Activated naive CD8-positive, alpha-beta T cell treated with anti-CD3 and anti-CD28 coated beads, Interleukin-2, amount 10 ng/mL, durations not matched to agents 7 days and 5 days (primary cell): ENCODE results near the gene HCRTR2. TPM values are rescaled to one million over a fixed set of nuclear protein-coding genes. Genes with fewer than 3 reads are reported as not detected.

Experiments
- ATAC-seq: fragments of 150-1000 bp; cut with Tn5 transposase; one replicate; pipeline ENCODE4 v1.10.0; 2021; ENCODE audit warnings: low read depth, moderate library complexity
- POLR2A ChIA-PET: fragments of 350-600 bp; sonication (Branson Sonifier 250); formaldehyde crosslinking; loops from one replicate; lab custom pipeline; 2021; ENCODE audit warnings: antibody characterized with exemption; lab: Charles Lee
- DNase-seq: peaks from one replicate; pipeline ENCODE4 v3.0.0; 2021
- H3K27ac Mint-ChIP-seq: one replicate; pipeline ENCODE4 v1.8.0; 2022; ENCODE audit warnings: mild to moderate bottlenecking, mixed read lengths
- H3K27me3 Mint-ChIP-seq: one replicate; pipeline ENCODE4 v1.8.0; 2022; ENCODE audit warnings: mild to moderate bottlenecking, moderate library complexity, mixed read lengths
- H3K36me3 Mint-ChIP-seq: one replicate; pipeline ENCODE4 v1.8.0; 2021; ENCODE audit warnings: mild to moderate bottlenecking, mixed read lengths
- H3K4me1 Mint-ChIP-seq: one replicate; pipeline ENCODE4 v1.8.0; 2021; ENCODE audit warnings: mixed read lengths
- H3K4me3 Mint-ChIP-seq: one replicate; pipeline ENCODE4 v1.8.0; 2022; ENCODE audit warnings: mild to moderate bottlenecking, moderate library complexity, mixed read lengths
- H3K9me3 Mint-ChIP-seq: one replicate; pipeline ENCODE4 v1.8.0; 2021; ENCODE audit warnings: mixed read lengths
- total RNA-seq, 2 experiments: library from RNA; stranded (reverse); gene quantifications; one replicate each; pipeline ENCODE4 v1.2.3, GENCODE V29; 2021

HCRTR2 gene
- total RNA-seq, 2 experiments from 2014 or later = not detected

- Mint-ChIP-seq H3K4me1 (no peaks in the 10 kb centered on the region), H3K27ac (no peak overlapping the region), H3K36me3 (no peaks in the 10 kb centered on the region), H3K9me3 (peaks cover 7% of the 10 kb centered on the region), H3K27me3 (no peaks in the 10 kb centered on the region), H3K4me3 (no peak overlapping the region)
- POLR2A ChIA-PET = no interaction called here
- no peak for DNase-seq
- no peak for ATAC-seq
These were observed 145.8 kb downstream of the HCRTR2 start for GRCh38 chr6:55319961-55320695.

- DNase-seq (no peak), ATAC-seq (no peak)
- POLR2A ChIA-PET = no interaction called here
- H3K36me3 Mint-ChIP-seq = no peaks in the 10 kb centered on the region
- no peak overlapping the region for H3K4me3 Mint-ChIP-seq
- H3K27ac Mint-ChIP-seq = no peak overlapping the region
- no peaks in the 10 kb centered on the region for H3K27me3 Mint-ChIP-seq
- no peaks in the 10 kb centered on the region for H3K4me1 Mint-ChIP-seq
- peaks cover 7% of the 10 kb centered on the region for H3K9me3 Mint-ChIP-seq
These were observed 146.4 kb downstream of the HCRTR2 start for GRCh38 chr6:55320696-55321086.

GRCh38 chr6:55327169-55327568, 152.9 kb downstream of the HCRTR2 start, which contains the start of gene GFRAL:
Gene GFRAL (plus strand): TSS chr6:55327469. CDS start chr6:55327555, 86 bp downstream.
- Mint-ChIP-seq H3K4me3 (no peak within 1 kb of the TSS), H3K9me3 (peaks cover 2% of the 10 kb centered on the region)

More at GRCh38 chr6:55327169-55327568, 152.9 kb downstream of the HCRTR2 start, which contains the start of gene GFRAL:
- Mint-ChIP-seq H3K36me3 (no peaks in the 10 kb centered on the region), H3K4me1 (no peaks in the 10 kb centered on the region), H3K27me3 (no peaks in the 10 kb centered on the region), H3K27ac (no peak within 1 kb of the TSS)
- ATAC-seq (no peak), DNase-seq (no peak)
- POLR2A ChIA-PET = no interaction called here

Other genes with a start within 250 kb of the HCRTR2 start
- not detected for gene GFRAL, start 153.0 kb downstream of the HCRTR2 start, total RNA-seq